Liver (tissue), 9 donors: ENCODE data around the gene NIBAN1. TPM values are rescaled to one million over a fixed set of nuclear protein-coding genes. Genes with fewer than 3 reads are reported as not detected.

ENCODE experiments used
- DNase-seq: peaks from one replicate; pipeline ENCODE4 v3.0.0-alpha.2; 2017; ENCODE audit warnings: low spot score
- H3K27ac ChIP-seq, 2 donors: one replicate each; pipeline ENCODE4 v1.7.0; 2013; ENCODE audit warnings: inconsistent platforms in 2 of 2, low read length in 2 of 2, control low read depth in 1 of 2, low read depth in 1 of 2, mild to moderate bottlenecking in 1 of 2
- H3K27me3 ChIP-seq, 4 donors: one replicate each; pipeline versions ENCODE4 v1.6.1 to v1.7.0; 2013; ENCODE audit warnings: low read length in 3 of 4, inconsistent platforms in 1 of 4, mild to moderate bottlenecking in 1 of 4, moderate library complexity in 1 of 4; ENCODE audit not compliant: control insufficient read depth in 4 of 4, insufficient read depth in 4 of 4
- H3K36me3 ChIP-seq, 4 donors: one replicate each; pipeline versions ENCODE4 v1.6.1 to v1.7.0; 2013; ENCODE audit warnings: low read length in 3 of 4, mild to moderate bottlenecking in 3 of 4, low read depth in 1 of 4, moderate library complexity in 1 of 4; ENCODE audit not compliant: control insufficient read depth in 4 of 4, insufficient read depth in 3 of 4
- H3K4me1 ChIP-seq, 4 donors: one replicate each; pipeline versions ENCODE4 v1.6.1 to v1.7.0; 2013; ENCODE audit warnings: low read length in 3 of 4, mild to moderate bottlenecking in 3 of 4, moderate library complexity in 1 of 4; ENCODE audit not compliant: control insufficient read depth in 4 of 4, insufficient read depth in 4 of 4
- H3K4me3 ChIP-seq, 3 donors: one replicate each; pipeline versions ENCODE4 v1.6.1 to v1.7.0; 2013; ENCODE audit warnings: low read length in 3 of 3, control low read depth in 1 of 3, low read depth in 1 of 3, mild to moderate bottlenecking in 1 of 3
- H3K9ac ChIP-seq, 2 donors: one replicate each; pipeline ENCODE4 v1.7.0; 2013; ENCODE audit warnings: low read length in 2 of 2, mild to moderate bottlenecking in 2 of 2, moderate library complexity in 2 of 2, control low read depth in 1 of 2, low read depth in 1 of 2
- H3K9me3 ChIP-seq, 4 donors: one replicate each; pipeline versions ENCODE4 v1.6.1 to v1.7.0; 2013; ENCODE audit warnings: low read length in 3 of 4; ENCODE audit not compliant: control insufficient read depth in 4 of 4
- ATF3 ChIP-seq: IDR thresholded peaks from 2 replicates; pipeline ENCODE4 v1.6.1; 2016; ENCODE audit warnings: antibody characterized with exemption
- CTCF ChIP-seq: fragments of 150-350 bp; IDR thresholded peaks from 2 replicates; pipeline ENCODE4 v1.5.1; 2017; ENCODE audit warnings: improper control_type of control experiment, low read depth, low read length; ENCODE audit not compliant: missing input control
- EGR1 ChIP-seq, 2 donors: IDR thresholded peaks; 2 replicates each; pipeline ENCODE4 v1.6.1; 2016 to 2018; ENCODE audit warnings: antibody characterized with exemption in 2 of 2, low read depth in 2 of 2
- FOXA1 ChIP-seq: IDR thresholded peaks from 2 replicates; pipeline ENCODE4 v1.6.1; 2016; ENCODE audit warnings: antibody characterized with exemption
- HNF4A ChIP-seq, 2 donors: conservative IDR thresholded peaks; 2 replicates each; pipeline ENCODE4 v1.6.1; 2016; ENCODE audit warnings: antibody characterized with exemption in 2 of 2, mild to moderate bottlenecking in 2 of 2
- JUND ChIP-seq, 2 donors: IDR thresholded peaks; 2 replicates each; pipeline ENCODE4 v1.6.1; 2016; ENCODE audit warnings: antibody characterized with exemption in 2 of 2
- MAX ChIP-seq: IDR thresholded peaks from 2 replicates; pipeline ENCODE4 v1.6.1; 2016; ENCODE audit warnings: antibody characterized with exemption
- NR2F2 ChIP-seq: IDR thresholded peaks from 2 replicates; pipeline ENCODE4 v1.6.1; 2016; ENCODE audit warnings: antibody characterized with exemption
- RAD21 ChIP-seq, 2 donors: IDR thresholded peaks; 2 replicates each; pipeline ENCODE4 v1.6.1; 2016; ENCODE audit warnings: antibody characterized with exemption in 2 of 2, mild to moderate bottlenecking in 2 of 2
- REST ChIP-seq: IDR thresholded peaks from 2 replicates; pipeline ENCODE4 v1.6.1; 2016; ENCODE audit warnings: antibody characterized with exemption, mild to moderate bottlenecking
- RXRA ChIP-seq, 2 donors: IDR thresholded peaks; 2 replicates each; pipeline ENCODE4 v1.6.1; 2017 to 2018; ENCODE audit warnings: antibody characterized with exemption in 2 of 2, mild to moderate bottlenecking in 1 of 2
- SP1 ChIP-seq: IDR thresholded peaks from 2 replicates; pipeline ENCODE4 v1.6.1; 2018; ENCODE audit warnings: antibody characterized with exemption, mild to moderate bottlenecking
- TAF1 ChIP-seq: conservative IDR thresholded peaks from 2 replicates; pipeline ENCODE4 v1.6.1; 2016; ENCODE audit warnings: antibody characterized with exemption, mild to moderate bottlenecking
- YY1 ChIP-seq: IDR thresholded peaks from 2 replicates; pipeline ENCODE4 v1.6.1; 2016; ENCODE audit warnings: antibody characterized with exemption, mild to moderate bottlenecking
- ZBTB33 ChIP-seq: IDR thresholded peaks from 2 replicates; pipeline ENCODE4 v1.6.1; 2016; ENCODE audit warnings: antibody characterized with exemption
- WGBS: extraction: QIAGEN DNeasy Blood & Tissue Kit; methylation state at CpG from one replicate; pipeline ENCODE4 v1.1.7; 2013; 5-methylcytosine and 5-hydroxymethylcytosine counted together
- polyA plus RNA-seq, 2 donors: library from polyadenylated mRNA; stranded (reverse) in 1 of 2; unstranded in 1 of 2; fragments of 200-250 nt in 1 of 2; fragments of >200 nt in 1 of 2; fragmentation: Nextera tagmentation in 1 of 2; extraction: Ambion mirVana in 1 of 2; gene quantifications; one replicate each; pipeline versions ENCODE4 v1.2.1 to v1.2.3, GENCODE V29; 2013 to 2015
- total RNA-seq, 2 donors: library from RNA; depleted of rRNA; stranded (reverse); fragments of >200 nt; gene quantifications; one replicate each; pipeline ENCODE4 v1.2.3, GENCODE V29; 2014
- donor health status: healthy.
- donor health status: healthy.
- donor health status: healthy.
- donor health status: healthy.
- donor health status: healthy.

The NIBAN1 gene
- total and polyA plus RNA-seq, 4 donors, result 0.50 to 5.5 (median 2.8) TPM

- 61% methylated on average over 4 of the region's 4 CpGs for WGBS
- Histone ChIP-seq H3K36me3 (no peaks in the 10 kb centered on the region), H3K27ac (no peak overlapping the region), H3K9me3 (no peaks in the 10 kb centered on the region), H3K9ac (no peak overlapping the region), H3K4me3 (no peak overlapping the region), H3K4me1 (peaks cover 0 to 2% (median 0%) of the 10 kb centered on the region in 4 donors), H3K27me3 (peaks cover 0 to 5% (median 0%) of the 10 kb centered on the region in 4 donors)
- DNase-seq, result no peak
- no peak for TF ChIP-seq MAX
- TF ChIP-seq ZBTB33, result no peak
- no peak for TF ChIP-seq CTCF
- TF ChIP-seq RXRA (IDR thresholded peaks at IDR 0.05), result no peak
- TF ChIP-seq HNF4A (conservative IDR thresholded peaks at IDR 0.05), result no peak
- no peak for TF ChIP-seq YY1
Measured at GRCh38 chr1:184937729-184938128, 36.6 kb downstream of the NIBAN1 start.

- Histone ChIP-seq H3K27me3 (peaks cover 0 to 5% (median 0%) of the 10 kb centered on the region in 4 donors), H3K4me1 (peaks cover 0 to 1% (median 0%) of the 10 kb centered on the region in 4 donors), H3K36me3 (no peaks in the 10 kb centered on the region), H3K9me3 (no peaks in the 10 kb centered on the region), H3K27ac (no peak overlapping the region), H3K9ac (no peak overlapping the region), H3K4me3 (no peak overlapping the region)
- TF ChIP-seq RAD21 (IDR thresholded peaks at IDR 0.05) (no peak), ATF3 (no peak), REST (no peak), JUND (IDR thresholded peaks at IDR 0.05) (no peak), HNF4A (conservative IDR thresholded peaks at IDR 0.05) (no peak), NR2F2 (no peak), YY1 (no peak), SP1 (no peak), FOXA1 (no peak), MAX (no peak), TAF1 (no peak), EGR1 (IDR thresholded peaks at IDR 0.05; ENCODE audit: low read depth in 2 of 2) (no peak), ZBTB33 (no peak)
- 92% methylated on average over 8 of the region's 8 CpGs for WGBS
- no peak for DNase-seq
Measured at GRCh38 chr1:184935920-184936798, 38.1 kb downstream of the NIBAN1 start.
